Measurements from ENCODE around the gene RIC3.

RIC3 gene

DNA sequence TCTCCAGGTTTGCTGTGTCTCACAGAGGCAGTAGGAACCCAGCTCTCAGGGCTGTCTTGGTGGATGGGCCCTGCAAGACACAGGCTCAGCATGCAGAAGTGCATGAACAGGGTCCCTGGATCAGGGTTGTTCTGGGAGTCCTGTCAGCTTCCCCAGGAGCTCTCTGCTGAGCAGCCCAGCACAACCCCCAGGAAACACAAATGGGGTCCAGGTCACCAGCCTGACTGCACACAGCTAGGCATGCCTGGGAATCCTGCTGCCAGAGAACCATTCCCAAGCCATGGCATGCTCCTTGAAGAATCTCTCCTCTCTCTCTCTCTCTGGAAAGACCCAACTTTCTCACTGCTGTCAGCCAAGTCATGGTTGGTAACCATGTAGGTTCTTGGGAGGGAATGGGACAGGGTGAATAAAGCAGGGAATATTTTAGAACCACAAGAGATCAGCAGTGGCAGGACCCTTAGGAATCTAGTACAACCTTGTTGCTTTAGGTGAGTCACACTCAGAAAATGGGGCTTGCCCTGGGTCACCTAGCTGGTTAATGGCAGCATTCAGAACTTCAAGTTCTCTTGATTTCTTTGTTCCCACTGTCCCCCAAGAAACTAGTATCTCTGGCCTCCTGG, 66.4 kb downstream of the RIC3 start:
- no peaks in the 10 kb centered on the region for H3K36me3 Mint-ChIP-seq (ENCODE audit: low read depth)
- H3K27me3 Mint-ChIP-seq = no peaks in the 10 kb centered on the region
- H3K27ac Mint-ChIP-seq = no peak overlapping the region
- no peaks in the 10 kb centered on the region for H3K4me1 Mint-ChIP-seq (ENCODE audit: low read depth)
- no peaks in the 10 kb centered on the region for H3K9me3 Mint-ChIP-seq
- no peak overlapping the region for H3K4me3 Mint-ChIP-seq

DNA sequence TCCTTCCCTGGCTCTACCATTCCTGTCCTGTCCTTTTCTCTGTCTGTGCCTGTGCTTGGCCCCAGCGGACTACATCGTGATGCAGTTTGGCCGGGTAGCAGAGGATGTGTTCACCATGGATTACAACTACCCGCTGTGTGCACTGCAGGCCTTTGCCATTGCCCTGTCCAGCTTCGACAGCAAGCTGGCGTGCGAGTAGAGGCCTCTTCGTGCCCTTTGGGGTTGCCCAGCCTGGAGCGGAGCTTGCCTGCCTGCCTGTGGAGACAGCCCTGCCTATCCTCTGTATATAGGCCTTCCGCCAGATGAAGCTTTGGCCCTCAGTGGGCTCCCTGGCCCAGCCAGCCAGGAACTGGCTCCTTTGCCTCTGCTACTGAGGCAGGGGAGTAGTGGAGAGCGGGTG, 67.4 kb downstream of the RIC3 start:
- H3K27ac Mint-ChIP-seq = peak overlapping the region; percentile 9
- H3K4me3 Mint-ChIP-seq = no peak overlapping the region

DNA sequence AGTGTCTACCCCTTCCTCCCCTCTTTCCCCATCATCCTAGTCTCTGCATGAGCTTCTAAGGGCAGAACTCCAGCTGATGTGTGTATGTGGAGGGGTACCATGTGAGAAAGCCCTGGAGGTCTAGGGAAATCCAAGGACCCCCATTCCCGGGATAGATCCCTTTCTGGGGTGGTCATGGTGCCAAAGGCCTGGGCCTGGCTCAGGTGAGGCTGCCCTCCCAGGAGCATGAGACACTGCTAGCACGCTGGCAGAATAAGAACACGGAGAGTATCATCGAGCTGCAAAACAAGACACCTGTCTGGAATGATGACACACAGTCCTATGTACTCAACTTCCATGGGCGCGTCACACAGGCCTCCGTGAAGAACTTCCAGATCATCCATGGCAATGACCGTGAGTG, 68.2 kb downstream of the RIC3 start:
- no peaks in the 10 kb centered on the region for H3K27me3 Mint-ChIP-seq
- no peak overlapping the region for H3K4me3 Mint-ChIP-seq
- H3K9me3 Mint-ChIP-seq = no peaks in the 10 kb centered on the region
- no peaks in the 10 kb centered on the region for H3K36me3 Mint-ChIP-seq (ENCODE audit: low read depth)
- H3K27ac Mint-ChIP-seq = no peak overlapping the region
- no peaks in the 10 kb centered on the region for H3K4me1 Mint-ChIP-seq (ENCODE audit: low read depth)

More for the DNA sequence above, 67.4 kb downstream of the RIC3 start:
- H3K4me1 Mint-ChIP-seq (ENCODE audit: low read depth) = no peaks in the 10 kb centered on the region
- H3K27me3 Mint-ChIP-seq = no peaks in the 10 kb centered on the region
- no peaks in the 10 kb centered on the region for H3K36me3 Mint-ChIP-seq (ENCODE audit: low read depth)
- H3K9me3 Mint-ChIP-seq = no peaks in the 10 kb centered on the region

DNA sequence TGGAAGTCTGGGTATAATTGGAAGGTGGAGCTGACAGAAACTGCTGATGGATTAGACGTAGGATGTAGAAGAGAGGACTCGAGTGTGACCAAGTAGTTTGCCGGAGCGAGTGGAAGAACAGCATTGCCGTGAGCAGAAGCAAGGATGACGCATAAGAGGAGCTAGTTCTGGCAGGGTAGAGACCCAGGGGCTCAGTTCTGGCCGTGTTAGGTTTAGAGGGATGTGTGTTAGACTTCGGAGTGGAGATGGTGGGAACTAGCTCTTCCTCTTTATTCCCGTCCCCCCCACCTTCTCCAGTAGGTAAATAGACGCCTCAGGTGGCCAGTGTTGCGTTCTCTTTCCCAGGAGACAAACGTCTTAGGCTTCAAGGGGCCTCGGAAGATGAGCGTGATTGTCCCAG, 68.7 kb downstream of the RIC3 start:
- H3K27ac Mint-ChIP-seq = no peak overlapping the region
- no peaks in the 10 kb centered on the region for H3K27me3 Mint-ChIP-seq
- no peaks in the 10 kb centered on the region for H3K4me1 Mint-ChIP-seq (ENCODE audit: low read depth)
- H3K36me3 Mint-ChIP-seq (ENCODE audit: low read depth) = no peaks in the 10 kb centered on the region
- H3K4me3 Mint-ChIP-seq = no peak overlapping the region
- no peaks in the 10 kb centered on the region for H3K9me3 Mint-ChIP-seq

DNA sequence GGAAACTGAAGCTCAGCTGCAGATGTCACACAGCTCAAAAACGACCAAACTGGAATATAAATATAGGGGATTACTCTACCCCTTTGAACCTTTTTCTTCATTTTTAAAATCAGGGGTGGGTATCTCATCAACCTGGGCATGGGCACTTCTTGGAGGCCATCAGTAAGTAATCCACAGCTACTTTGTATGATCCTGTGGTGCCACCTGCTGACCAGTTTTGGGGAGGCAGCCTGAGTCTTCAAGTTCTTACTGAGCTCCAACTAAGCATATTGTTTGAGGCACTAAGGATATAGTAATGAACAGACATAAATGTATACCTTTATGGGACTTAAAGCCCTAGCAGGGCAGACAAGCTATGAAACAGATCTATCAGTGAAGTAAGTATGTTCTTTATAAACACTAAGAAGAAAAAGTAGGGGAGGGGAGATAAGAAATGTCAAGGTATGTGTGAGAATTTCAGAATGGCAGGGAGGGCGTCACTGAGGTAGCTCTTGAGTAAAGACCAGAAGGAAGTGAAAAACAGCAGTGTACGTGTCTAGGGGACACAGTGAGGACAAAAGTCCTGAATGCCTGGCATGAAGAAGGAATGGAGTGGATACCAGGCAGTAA, 69.4 kb downstream of the RIC3 start:
- no peak overlapping the region for H3K4me3 Mint-ChIP-seq
- no peaks in the 10 kb centered on the region for H3K36me3 Mint-ChIP-seq (ENCODE audit: low read depth)
- H3K4me1 Mint-ChIP-seq (ENCODE audit: low read depth) = no peaks in the 10 kb centered on the region
- H3K9me3 Mint-ChIP-seq = no peaks in the 10 kb centered on the region
- no peaks in the 10 kb centered on the region for H3K27me3 Mint-ChIP-seq
- H3K27ac Mint-ChIP-seq = no peak overlapping the region

DNA sequence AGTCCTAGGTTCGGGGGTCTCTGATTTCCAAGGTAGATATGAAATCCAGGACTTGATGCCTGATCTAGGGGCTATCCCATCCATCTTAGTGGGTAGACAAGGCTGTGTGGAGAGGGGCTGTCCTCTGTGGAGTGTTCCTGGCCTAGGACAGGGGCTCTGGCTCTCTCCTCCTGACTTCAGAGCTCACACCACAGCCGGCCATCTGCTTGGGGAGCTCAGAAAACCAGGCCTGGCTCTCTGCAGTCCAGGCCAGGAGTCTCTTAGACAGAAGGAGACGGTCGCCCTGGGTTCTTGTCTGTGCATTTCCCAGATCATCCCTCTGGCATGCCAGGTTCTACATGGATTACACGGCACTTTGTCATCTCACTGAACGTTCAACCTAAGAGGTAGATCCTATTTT, 69.9 kb downstream of the RIC3 start:
- Mint-ChIP-seq H3K36me3 (ENCODE audit: low read depth) (no peaks in the 10 kb centered on the region), H3K9me3 (no peaks in the 10 kb centered on the region), H3K4me1 (ENCODE audit: low read depth) (no peaks in the 10 kb centered on the region)

DNA sequence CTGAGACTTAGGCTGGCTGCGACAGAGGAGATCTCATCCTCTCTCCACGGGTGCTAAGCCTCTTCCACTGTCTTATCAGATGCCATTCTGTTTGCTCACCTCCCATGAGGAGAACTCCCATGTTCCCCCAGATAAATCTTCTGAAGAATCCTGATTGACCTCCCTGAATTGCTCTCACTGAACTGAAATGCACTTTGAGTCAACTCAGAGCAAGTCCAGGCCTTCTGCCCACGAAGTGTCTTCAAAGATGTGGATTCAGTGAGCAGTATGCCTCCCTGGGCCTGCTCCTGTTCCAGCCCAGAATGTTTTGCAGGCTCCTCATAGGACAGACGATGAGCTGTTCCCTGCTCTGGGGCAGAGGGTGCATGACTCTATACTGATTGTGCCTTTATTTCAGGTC, 70.5 kb downstream of the RIC3 start:
- Mint-ChIP-seq H3K27me3 (no peaks in the 10 kb centered on the region), H3K36me3 (ENCODE audit: low read depth) (no peaks in the 10 kb centered on the region), H3K27ac (no peak overlapping the region), H3K4me3 (no peak overlapping the region), H3K4me1 (ENCODE audit: low read depth) (no peaks in the 10 kb centered on the region), H3K9me3 (no peaks in the 10 kb centered on the region)

More for the DNA sequence above, 69.9 kb downstream of the RIC3 start:
- Mint-ChIP-seq H3K27ac (no peak overlapping the region), H3K27me3 (no peaks in the 10 kb centered on the region), H3K4me3 (no peak overlapping the region)

DNA sequence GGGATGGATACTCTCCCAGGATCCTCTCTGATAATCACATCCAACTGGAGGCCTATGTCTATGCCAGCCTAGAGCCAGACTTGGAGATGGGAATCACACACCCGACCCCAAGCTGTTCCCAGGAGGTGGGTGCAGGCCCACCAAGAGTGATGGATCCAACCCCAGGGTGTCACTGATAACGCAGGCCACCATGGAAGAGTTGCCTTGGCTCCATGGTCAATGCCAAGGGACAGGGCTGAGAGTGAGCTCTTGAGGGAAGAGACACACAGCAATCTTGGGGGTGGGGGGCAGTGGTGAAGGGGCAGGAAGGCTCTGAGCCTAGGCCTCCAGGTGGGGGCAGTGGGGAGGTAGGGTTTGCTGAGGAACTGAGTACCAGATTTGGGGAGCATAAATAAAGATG, 70.9 kb downstream of the RIC3 start:
- no peaks in the 10 kb centered on the region for H3K27me3 Mint-ChIP-seq
- H3K9me3 Mint-ChIP-seq = no peaks in the 10 kb centered on the region
- H3K4me3 Mint-ChIP-seq = no peak overlapping the region
- no peaks in the 10 kb centered on the region for H3K36me3 Mint-ChIP-seq (ENCODE audit: low read depth)
- no peak overlapping the region for H3K27ac Mint-ChIP-seq
- H3K4me1 Mint-ChIP-seq (ENCODE audit: low read depth) = no peaks in the 10 kb centered on the region

DNA sequence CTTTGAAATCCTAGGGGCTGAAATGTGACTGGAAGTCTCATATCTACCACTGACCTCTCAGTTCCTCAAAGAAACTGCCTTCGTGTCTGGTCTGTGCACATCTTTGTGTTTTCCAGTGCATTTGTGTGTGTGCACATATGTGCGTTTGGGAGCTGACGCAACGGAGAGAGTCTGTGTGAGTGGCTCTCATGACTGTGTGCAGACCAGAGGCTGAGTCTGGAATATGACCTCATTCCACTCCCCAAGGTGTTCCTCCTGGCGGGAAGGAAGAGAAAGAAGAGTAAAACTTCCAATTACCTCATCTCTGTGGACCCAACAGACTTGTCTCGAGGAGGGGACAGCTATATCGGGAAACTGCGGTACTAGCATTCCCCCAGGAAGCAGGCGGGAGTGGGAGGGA, 71.4 kb downstream of the RIC3 start:
- no peaks in the 10 kb centered on the region for H3K9me3 Mint-ChIP-seq
- H3K27me3 Mint-ChIP-seq = no peaks in the 10 kb centered on the region
- no peak overlapping the region for H3K4me3 Mint-ChIP-seq
- H3K27ac Mint-ChIP-seq = no peak overlapping the region
- H3K36me3 Mint-ChIP-seq (ENCODE audit: low read depth) = no peaks in the 10 kb centered on the region
- no peaks in the 10 kb centered on the region for H3K4me1 Mint-ChIP-seq (ENCODE audit: low read depth)

DNA sequence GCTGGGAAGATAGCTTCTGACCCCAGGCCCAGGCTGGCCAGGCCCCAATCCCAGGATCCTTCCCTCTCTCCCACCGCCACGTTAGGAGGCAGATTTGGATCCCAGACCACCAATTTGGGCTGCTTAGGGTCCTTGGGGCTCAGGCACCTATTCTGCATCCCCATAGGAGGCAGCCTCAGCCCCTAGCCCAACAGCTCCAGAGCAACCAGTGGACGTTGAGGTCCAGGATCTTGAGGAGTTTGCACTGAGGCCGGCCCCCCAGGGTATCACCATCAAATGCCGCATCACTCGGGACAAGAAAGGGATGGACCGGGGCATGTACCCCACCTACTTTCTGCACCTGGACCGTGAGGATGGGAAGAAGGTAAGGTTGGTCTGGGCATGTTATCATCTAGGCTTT, 71.8 kb downstream of the RIC3 start:
- H3K4me3 Mint-ChIP-seq = no peak overlapping the region
- no peaks in the 10 kb centered on the region for H3K9me3 Mint-ChIP-seq
- no peaks in the 10 kb centered on the region for H3K36me3 Mint-ChIP-seq (ENCODE audit: low read depth)
- no peaks in the 10 kb centered on the region for H3K4me1 Mint-ChIP-seq (ENCODE audit: low read depth)
- no peaks in the 10 kb centered on the region for H3K27me3 Mint-ChIP-seq
- no peak overlapping the region for H3K27ac Mint-ChIP-seq

DNA sequence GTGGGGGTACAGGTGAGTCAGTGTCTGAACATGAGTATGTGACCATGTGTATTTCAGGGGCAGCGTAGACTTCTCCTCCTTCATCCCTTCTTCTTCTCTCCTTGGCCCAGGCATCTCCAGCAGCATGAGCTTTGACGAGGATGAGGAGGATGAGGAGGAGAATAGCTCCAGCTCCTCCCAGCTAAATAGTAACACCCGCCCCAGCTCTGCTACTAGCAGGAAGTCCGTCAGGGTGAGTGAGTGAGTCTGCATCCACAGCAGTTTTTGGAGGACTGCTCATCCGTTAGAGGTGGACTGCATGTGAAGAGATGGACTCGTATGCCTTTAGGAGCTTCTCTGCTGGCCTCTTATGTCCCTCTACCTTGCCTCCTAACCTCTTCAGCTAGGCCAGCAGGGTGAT, 72.2 kb downstream of the RIC3 start:
- H3K36me3 Mint-ChIP-seq (ENCODE audit: low read depth) = no peaks in the 10 kb centered on the region
- H3K4me1 Mint-ChIP-seq (ENCODE audit: low read depth) = no peaks in the 10 kb centered on the region
- H3K27me3 Mint-ChIP-seq = no peaks in the 10 kb centered on the region
- no peak overlapping the region for H3K27ac Mint-ChIP-seq
- H3K9me3 Mint-ChIP-seq = no peaks in the 10 kb centered on the region
- no peak overlapping the region for H3K4me3 Mint-ChIP-seq

DNA sequence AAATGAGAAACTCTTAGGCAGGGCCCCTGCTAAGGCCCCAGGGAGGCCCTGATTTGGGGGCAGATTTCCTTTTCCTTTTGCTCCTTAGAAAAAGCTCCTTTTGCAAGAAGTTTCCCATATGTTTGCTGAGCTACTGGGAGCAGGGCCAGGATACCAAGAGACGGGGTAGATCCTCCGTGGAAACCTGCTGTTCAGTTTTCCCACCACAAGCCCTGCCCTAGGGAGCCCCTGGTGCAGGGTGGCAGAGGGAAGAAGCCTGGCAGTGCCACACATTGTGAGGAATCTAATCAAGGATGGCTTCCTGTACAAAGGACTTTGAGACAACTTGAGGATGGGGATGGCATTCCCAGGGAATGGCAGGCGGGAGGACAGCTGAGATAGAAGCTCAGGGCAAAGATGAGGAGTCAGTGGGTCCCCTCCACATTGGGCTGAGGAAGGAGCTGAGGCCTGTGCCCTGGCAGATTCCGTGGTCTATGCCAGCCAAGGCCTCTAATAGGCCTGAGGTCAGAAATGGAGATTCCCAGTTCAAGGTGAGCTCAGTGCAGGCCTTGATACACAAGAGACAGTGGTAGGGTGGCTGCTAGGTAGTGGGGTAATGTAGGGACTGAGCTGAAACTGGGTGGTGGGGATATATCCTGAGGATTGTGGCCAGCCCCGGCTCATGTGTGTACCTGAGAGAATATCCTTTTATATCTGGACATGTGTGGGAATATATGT, 72.9 kb downstream of the RIC3 start:
- no peak overlapping the region for H3K4me3 Mint-ChIP-seq
- H3K27ac Mint-ChIP-seq = no peak overlapping the region
- H3K9me3 Mint-ChIP-seq = no peaks in the 10 kb centered on the region
- no peaks in the 10 kb centered on the region for H3K27me3 Mint-ChIP-seq
- H3K36me3 Mint-ChIP-seq (ENCODE audit: low read depth) = no peaks in the 10 kb centered on the region
- no peaks in the 10 kb centered on the region for H3K4me1 Mint-ChIP-seq (ENCODE audit: low read depth)

DNA sequence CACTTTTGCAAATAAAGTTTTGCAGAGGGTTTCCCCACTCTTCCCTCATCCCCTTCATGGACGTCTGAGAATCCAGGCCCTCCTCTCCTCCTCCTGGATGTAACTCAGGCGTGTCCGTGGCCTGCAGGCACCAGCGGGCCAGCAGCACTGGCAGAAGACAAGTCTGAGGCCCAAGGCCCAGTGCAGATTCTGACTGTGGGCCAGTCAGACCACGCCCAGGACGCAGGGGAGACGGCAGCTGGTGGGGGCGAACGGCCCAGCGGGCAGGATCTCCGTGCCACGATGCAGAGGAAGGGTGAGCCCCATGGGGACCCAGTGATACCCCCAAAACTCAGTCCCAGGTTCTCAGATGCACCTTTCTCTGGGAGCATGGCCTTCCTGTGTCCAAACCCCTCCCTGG, 73.5 kb downstream of the RIC3 start:
- H3K4me1 Mint-ChIP-seq (ENCODE audit: low read depth) = no peaks in the 10 kb centered on the region
- H3K4me3 Mint-ChIP-seq = no peak overlapping the region
- no peaks in the 10 kb centered on the region for H3K36me3 Mint-ChIP-seq (ENCODE audit: low read depth)
- no peaks in the 10 kb centered on the region for H3K9me3 Mint-ChIP-seq
- H3K27me3 Mint-ChIP-seq = no peaks in the 10 kb centered on the region
- no peak overlapping the region for H3K27ac Mint-ChIP-seq

DNA sequence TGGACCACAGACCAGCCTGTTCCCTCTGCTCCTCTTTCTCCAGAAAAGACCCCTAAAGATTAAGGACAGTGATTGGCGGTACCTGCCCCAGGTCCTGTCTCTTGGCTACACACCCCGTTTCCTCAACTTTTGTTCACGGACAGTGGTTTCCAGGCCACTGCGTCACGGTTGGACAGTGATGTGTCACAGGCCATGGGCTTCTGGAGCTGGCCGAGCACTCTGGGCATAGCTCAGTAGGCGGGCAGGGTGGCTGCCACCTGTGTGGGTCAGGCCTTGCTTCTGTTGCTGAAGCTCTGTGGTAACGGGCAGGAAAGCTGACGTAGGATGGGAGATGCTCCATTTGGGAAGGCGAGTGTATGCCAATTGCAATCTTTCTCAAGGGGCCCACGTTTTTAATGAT, 74.2 kb downstream of the RIC3 start:
- Mint-ChIP-seq H3K36me3 (ENCODE audit: low read depth) (no peaks in the 10 kb centered on the region), H3K27me3 (no peaks in the 10 kb centered on the region), H3K9me3 (no peaks in the 10 kb centered on the region), H3K27ac (no peak overlapping the region), H3K4me3 (no peak overlapping the region), H3K4me1 (ENCODE audit: low read depth) (no peaks in the 10 kb centered on the region)

DNA sequence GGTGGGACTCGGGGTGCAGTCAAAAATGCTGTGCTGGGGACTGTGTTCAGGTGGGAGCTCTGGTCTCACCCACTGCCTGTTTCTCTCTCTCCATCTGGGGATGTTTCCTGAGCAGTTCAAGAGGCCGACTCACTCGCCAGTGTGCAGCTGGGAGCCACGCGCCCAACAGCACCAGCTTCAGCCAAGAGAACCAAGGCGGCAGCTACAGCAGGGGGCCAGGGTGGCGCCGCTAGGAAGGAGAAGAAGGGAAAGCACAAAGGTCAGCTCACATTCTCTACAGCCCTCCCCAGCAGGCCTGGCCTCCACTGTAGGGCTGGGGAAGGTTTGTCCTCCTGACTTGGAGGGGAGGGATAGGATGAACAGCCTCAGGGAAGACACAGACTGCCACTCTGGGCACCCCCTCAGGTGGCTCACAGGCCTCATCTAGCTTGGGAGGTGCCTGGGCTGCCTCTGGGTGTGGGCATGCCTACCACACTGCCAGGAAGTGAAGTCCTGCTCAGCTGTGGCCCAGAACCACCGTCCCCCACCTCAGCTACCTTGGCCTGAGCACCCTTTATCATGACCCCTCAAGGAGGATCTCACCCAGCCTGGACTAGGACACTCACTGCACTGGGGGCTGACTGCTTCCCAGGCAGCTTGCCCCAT, 74.8 kb downstream of the RIC3 start:
- H3K9me3 Mint-ChIP-seq = no peaks in the 10 kb centered on the region
- H3K4me1 Mint-ChIP-seq (ENCODE audit: low read depth) = no peaks in the 10 kb centered on the region
- H3K27me3 Mint-ChIP-seq = no peaks in the 10 kb centered on the region
- H3K4me3 Mint-ChIP-seq = no peak overlapping the region
- H3K36me3 Mint-ChIP-seq (ENCODE audit: low read depth) = no peaks in the 10 kb centered on the region
- no peak overlapping the region for H3K27ac Mint-ChIP-seq
